HUDEP-2 (cell line): ENCODE measurements around the gene WBP2.

Experiments used
- DNase-seq, 76 experiments: peaks; one replicate each; lab custom pipeline; 2025; ENCODE audit not compliant: unreplicated experiment in 76 of 76; lab: John Stamatoyannopoulos, UW

The WBP2 gene

GRCh38 chr17:75855310-75856061, at the start of gene WBP2:
Gene WBP2 (minus strand): TSS chr17:75855335. CDS start chr17:75855297, 38 bp downstream.
- peak in 75 of 76 experiments; percentile 61 to 100 (median 98) for DNase-seq

GRCh38 chr17:75902406-75902805, 47.3 kb upstream of the WBP2 start:
- no peak for DNase-seq

- DNase-seq = no peak
Measured at GRCh38 chr17:75901727-75902126, 46.6 kb upstream of the WBP2 start.

- DNase-seq = no peak
Measured at GRCh38 chr17:75900691-75901533, 45.8 kb upstream of the WBP2 start.

GRCh38 chr17:75899767-75900468, 44.8 kb upstream of the WBP2 start:
- no peak for DNase-seq

- DNase-seq = no peak
Measured at GRCh38 chr17:75899353-75899752, 44.2 kb upstream of the WBP2 start.

- DNase-seq = no peak
Measured at GRCh38 chr17:75898791-75899190, 43.7 kb upstream of the WBP2 start.

GRCh38 chr17:75898065-75898464, 42.9 kb upstream of the WBP2 start:
- no peak for DNase-seq

- no peak for DNase-seq
Measured at GRCh38 chr17:75897160-75898019, 42.3 kb upstream of the WBP2 start.

GRCh38 chr17:75896415-75897159, 41.5 kb upstream of the WBP2 start, which contains the start of gene TRIM65:
Gene TRIM65 (minus strand): TSS chr17:75896951. CDS start chr17:75896937, 14 bp downstream.
- DNase-seq = peak in 69 of 76 experiments; percentile 14 to 83 (median 63)

- DNase-seq = peak in 5 of 76 experiments; percentile 16 to 25 (median 19)
Measured at GRCh38 chr17:75895370-75896155, 40.4 kb upstream of the WBP2 start.

- DNase-seq = no peak
Measured at GRCh38 chr17:75894049-75894733, 39.1 kb upstream of the WBP2 start.

GRCh38 chr17:75893305-75894048, 38.3 kb upstream of the WBP2 start:
- no peak for DNase-seq

- DNase-seq = no peak
Measured at GRCh38 chr17:75892556-75893224, 37.6 kb upstream of the WBP2 start.

GRCh38 chr17:75891605-75892555, 36.7 kb upstream of the WBP2 start:
- no peak for DNase-seq
